ENCODE measurements around the gene DSN1. TPM values are rescaled to one million over a fixed set of nuclear protein-coding genes. Genes with fewer than 3 reads are reported as not detected.

The DSN1 gene
- total RNA-seq, 1 experiment from 2014 or later, result 27.2 TPM

DNA sequence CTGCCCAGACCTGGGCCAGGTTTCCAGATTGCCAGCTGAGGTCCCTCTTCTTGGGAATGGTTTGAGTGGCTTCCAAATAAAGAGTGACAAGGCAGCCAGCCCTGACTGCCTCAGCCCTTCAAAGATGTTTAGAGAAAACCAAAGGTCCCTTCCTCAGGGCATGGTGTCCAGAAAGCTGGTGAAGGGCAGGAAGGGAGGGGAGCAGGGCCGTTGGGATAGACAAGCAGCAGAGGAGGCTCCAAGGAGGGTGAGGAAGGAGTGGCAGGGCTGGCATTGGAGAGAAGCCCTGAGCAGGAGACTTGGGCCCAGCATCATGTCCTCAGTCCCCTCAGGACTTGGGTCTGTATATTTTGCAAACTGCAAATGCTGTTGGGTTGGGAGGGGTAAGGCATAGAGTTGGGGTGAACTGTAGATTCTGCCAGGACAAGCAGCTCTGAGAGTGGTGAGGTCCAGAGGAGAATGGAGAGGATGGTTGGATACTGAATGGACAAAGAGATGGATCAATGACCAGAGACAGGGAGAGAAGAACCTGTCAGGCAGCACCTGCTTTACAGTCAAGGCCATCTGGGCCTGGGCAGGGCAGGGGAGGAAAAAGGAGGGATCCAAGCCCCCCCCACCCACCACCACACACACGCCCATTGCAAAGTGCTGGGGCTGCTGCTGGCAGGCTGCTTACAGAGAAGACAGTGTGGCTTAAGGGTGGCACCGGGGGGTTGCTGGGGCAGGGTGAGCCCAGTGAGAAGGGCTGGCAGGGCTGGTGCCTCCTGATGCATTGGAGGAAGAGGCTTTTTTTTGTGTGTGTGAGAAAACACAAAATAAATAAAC is 5.5 kb upstream of the DSN1 start:
- in situ Hi-C loops (cut with HindIII; ENCODE audit: low pct_unique_long_range_greater_than_20kb, low sequenced_read_pairs), result no loop called here
- Histone ChIP-seq H3K9me3 (ENCODE audit: control insufficient read depth, insufficient read depth, low read depth, low read length) (no peaks in the 10 kb centered on the region), H3K27me3 (ENCODE audit: control insufficient read depth, insufficient read depth, low read length) (no peaks in the 10 kb centered on the region), H3K4me1 (ENCODE audit: control insufficient read depth, insufficient read depth, low read length) (peaks cover 6% of the 10 kb centered on the region; the same call in 1 of the 2 replicates), H3K4me3 (ENCODE audit: low read depth in 2 of 2, low read length in 2 of 2) (no peak overlapping the region), H3K27ac (ENCODE audit: low read length) (no peak overlapping the region), H3K36me3 (ENCODE audit: control insufficient read depth, insufficient read depth, low read length) (no peaks in the 10 kb centered on the region)
- DNase-seq (ENCODE audit: low read depth, low spot score), result no peak
- BruUV-seq (replicated peaks), result no TSS peak
- ChIA-PET POLR2A (no interaction called here), CTCF (no interaction called here)
- TF ChIP-seq POLR2AphosphoS5 (IDR thresholded peaks at IDR 0.05; ENCODE audit: low read depth, low read length) (no peak), SIN3A (IDR thresholded peaks at IDR 0.05; ENCODE audit: borderline replicate concordance, insufficient read depth, low read depth, low read length) (no peak)
- intact Hi-C loops (cut with micrococcal nuclease; ENCODE audit: unreplicated experiment), result no loop called here
- ATAC-seq, result no peak

DNA sequence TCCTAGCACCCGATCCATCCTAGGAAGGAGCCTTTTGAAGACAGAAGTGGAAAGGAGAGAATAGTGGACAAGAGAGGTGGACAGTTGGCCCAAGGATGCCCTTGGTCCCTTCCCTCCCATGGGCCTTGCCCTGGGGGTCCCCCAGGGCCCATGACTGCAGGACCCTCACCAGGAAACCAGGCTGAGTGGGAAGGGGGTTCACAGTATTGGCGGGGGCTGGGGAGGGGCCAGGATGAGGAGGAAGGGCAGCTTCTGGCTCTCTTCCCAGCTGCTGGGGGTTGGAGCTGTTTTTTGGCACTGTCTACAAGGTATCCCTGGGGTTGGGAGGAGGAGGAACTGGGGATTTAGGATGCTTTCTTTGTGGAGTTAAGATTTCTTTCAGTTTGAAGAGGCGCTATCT is 4.0 kb upstream of the DSN1 start:
- no peak for ATAC-seq
- BruUV-seq (replicated peaks), result no TSS peak
- H3K9me3 ChIP-seq (ENCODE audit: control insufficient read depth, insufficient read depth, low read depth, low read length), result no peaks in the 10 kb centered on the region
- peaks cover 10% of the 10 kb centered on the region; the same call in 1 of the 2 replicates for H3K4me1 ChIP-seq (ENCODE audit: control insufficient read depth, insufficient read depth, low read length)
- intact Hi-C loops (cut with micrococcal nuclease; ENCODE audit: unreplicated experiment), result no loop called here
- in situ Hi-C loops (cut with HindIII; ENCODE audit: low pct_unique_long_range_greater_than_20kb, low sequenced_read_pairs), result no loop called here
- TF ChIP-seq, protein P1, sequence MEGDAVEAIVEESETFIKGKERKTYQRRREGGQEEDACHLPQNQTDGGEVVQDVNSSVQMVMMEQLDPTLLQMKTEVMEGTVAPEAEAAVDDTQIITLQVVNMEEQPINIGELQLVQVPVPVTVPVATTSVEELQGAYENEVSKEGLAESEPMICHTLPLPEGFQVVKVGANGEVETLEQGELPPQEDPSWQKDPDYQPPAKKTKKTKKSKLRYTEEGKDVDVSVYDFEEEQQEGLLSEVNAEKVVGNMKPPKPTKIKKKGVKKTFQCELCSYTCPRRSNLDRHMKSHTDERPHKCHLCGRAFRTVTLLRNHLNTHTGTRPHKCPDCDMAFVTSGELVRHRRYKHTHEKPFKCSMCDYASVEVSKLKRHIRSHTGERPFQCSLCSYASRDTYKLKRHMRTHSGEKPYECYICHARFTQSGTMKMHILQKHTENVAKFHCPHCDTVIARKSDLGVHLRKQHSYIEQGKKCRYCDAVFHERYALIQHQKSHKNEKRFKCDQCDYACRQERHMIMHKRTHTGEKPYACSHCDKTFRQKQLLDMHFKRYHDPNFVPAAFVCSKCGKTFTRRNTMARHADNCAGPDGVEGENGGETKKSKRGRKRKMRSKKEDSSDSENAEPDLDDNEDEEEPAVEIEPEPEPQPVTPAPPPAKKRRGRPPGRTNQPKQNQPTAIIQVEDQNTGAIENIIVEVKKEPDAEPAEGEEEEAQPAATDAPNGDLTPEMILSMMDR (IDR thresholded peaks at IDR 0.05), result no peak
- TF ChIP-seq TCF7L2 (IDR thresholded peaks at IDR 0.05; ENCODE audit: low read depth, low read length) (no peak), SIN3A (IDR thresholded peaks at IDR 0.05; ENCODE audit: borderline replicate concordance, insufficient read depth, low read depth, low read length) (no peak), POLR2AphosphoS5 (IDR thresholded peaks at IDR 0.05; ENCODE audit: low read depth, low read length) (no peak)
- TF ChIP-seq, protein P2, sequence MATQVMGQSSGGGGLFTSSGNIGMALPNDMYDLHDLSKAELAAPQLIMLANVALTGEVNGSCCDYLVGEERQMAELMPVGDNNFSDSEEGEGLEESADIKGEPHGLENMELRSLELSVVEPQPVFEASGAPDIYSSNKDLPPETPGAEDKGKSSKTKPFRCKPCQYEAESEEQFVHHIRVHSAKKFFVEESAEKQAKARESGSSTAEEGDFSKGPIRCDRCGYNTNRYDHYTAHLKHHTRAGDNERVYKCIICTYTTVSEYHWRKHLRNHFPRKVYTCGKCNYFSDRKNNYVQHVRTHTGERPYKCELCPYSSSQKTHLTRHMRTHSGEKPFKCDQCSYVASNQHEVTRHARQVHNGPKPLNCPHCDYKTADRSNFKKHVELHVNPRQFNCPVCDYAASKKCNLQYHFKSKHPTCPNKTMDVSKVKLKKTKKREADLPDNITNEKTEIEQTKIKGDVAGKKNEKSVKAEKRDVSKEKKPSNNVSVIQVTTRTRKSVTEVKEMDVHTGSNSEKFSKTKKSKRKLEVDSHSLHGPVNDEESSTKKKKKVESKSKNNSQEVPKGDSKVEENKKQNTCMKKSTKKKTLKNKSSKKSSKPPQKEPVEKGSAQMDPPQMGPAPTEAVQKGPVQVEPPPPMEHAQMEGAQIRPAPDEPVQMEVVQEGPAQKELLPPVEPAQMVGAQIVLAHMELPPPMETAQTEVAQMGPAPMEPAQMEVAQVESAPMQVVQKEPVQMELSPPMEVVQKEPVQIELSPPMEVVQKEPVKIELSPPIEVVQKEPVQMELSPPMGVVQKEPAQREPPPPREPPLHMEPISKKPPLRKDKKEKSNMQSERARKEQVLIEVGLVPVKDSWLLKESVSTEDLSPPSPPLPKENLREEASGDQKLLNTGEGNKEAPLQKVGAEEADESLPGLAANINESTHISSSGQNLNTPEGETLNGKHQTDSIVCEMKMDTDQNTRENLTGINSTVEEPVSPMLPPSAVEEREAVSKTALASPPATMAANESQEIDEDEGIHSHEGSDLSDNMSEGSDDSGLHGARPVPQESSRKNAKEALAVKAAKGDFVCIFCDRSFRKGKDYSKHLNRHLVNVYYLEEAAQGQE (IDR thresholded peaks at IDR 0.05; ENCODE audit: insufficient read depth in 1 of 2, low read depth in 2 of 2, low read length in 1 of 2), result no peak
- DNase-seq (ENCODE audit: low read depth, low spot score), result no peak
- no peak overlapping the region for H3K4me3 ChIP-seq (ENCODE audit: low read depth in 2 of 2, low read length in 2 of 2)
- ChIA-PET CTCF (interaction anchor here (1.3 kb wide), 1 partner anchor 31 kb away, joined by 3 read pairs; no protein-coding TSS in a partner anchor), POLR2A (no interaction called here)
- H3K36me3 ChIP-seq (ENCODE audit: control insufficient read depth, insufficient read depth, low read length), result no peaks in the 10 kb centered on the region
- H3K27ac ChIP-seq (ENCODE audit: low read length), result no peak overlapping the region
- no peaks in the 10 kb centered on the region for H3K27me3 ChIP-seq (ENCODE audit: control insufficient read depth, insufficient read depth, low read length)

DNA sequence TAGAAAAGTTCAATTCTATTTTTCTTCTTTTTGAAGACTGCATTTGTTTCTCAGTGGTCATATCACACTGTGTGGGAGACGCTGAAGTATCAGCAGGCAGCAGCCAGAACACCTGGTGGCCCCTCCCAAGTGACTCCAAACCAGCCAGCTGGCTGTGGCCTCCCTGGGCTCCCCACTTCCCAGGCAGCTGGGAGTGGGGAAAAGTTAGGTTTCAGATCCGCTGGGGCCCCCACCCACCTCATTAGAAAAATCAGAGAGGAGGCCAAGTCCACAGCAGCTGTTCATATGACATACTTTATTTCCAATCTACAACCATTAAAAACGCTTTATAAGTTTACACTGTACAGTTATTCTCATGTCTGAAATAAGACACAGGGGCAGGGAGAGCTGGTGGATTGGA is 3.6 kb upstream of the DSN1 start:
- no peak for DNase-seq (ENCODE audit: low read depth, low spot score)
- in situ Hi-C loops (cut with HindIII; ENCODE audit: low pct_unique_long_range_greater_than_20kb, low sequenced_read_pairs), result no loop called here
- intact Hi-C loops (cut with micrococcal nuclease; ENCODE audit: unreplicated experiment), result no loop called here
- BruUV-seq (replicated peaks), result no TSS peak
- TF ChIP-seq, protein P2 (IDR thresholded peaks at IDR 0.05; ENCODE audit: insufficient read depth in 1 of 2, low read depth in 2 of 2, low read length in 1 of 2), result no peak
- no peak for TF ChIP-seq TCF7L2 (IDR thresholded peaks at IDR 0.05; ENCODE audit: low read depth, low read length)
- TF ChIP-seq SIN3A (IDR thresholded peaks at IDR 0.05; ENCODE audit: borderline replicate concordance, insufficient read depth, low read depth, low read length), result no peak
- TF ChIP-seq POLR2AphosphoS5 (IDR thresholded peaks at IDR 0.05; ENCODE audit: low read depth, low read length), result no peak
- TF ChIP-seq, protein P1 (IDR thresholded peaks at IDR 0.05), result no peak
- Histone ChIP-seq H3K36me3 (ENCODE audit: control insufficient read depth, insufficient read depth, low read length) (no peaks in the 10 kb centered on the region), H3K4me3 (ENCODE audit: low read depth in 2 of 2, low read length in 2 of 2) (no peak overlapping the region), H3K27ac (ENCODE audit: low read length) (no peak overlapping the region), H3K4me1 (ENCODE audit: control insufficient read depth, insufficient read depth, low read length) (peaks cover 12% of the 10 kb centered on the region; the same call in 1 of the 2 replicates), H3K27me3 (ENCODE audit: control insufficient read depth, insufficient read depth, low read length) (no peaks in the 10 kb centered on the region), H3K9me3 (ENCODE audit: control insufficient read depth, insufficient read depth, low read depth, low read length) (no peaks in the 10 kb centered on the region)
- POLR2A ChIA-PET, result interaction anchor here (0.7 kb wide), 1 partner anchor 17 kb away, joined by 3 read pairs; no protein-coding TSS in a partner anchor
- CTCF ChIA-PET, result interaction anchor here (0.5 to 1.3 kb wide), 2 partner anchors 31 to 200 kb away, joined by 3 read pairs; no protein-coding TSS in a partner anchor
- ATAC-seq, result no peak

Measured in Panc1 (cell line).